Endothelial cell of umbilical vein (primary cell): ENCODE data around the gene KCNJ16. TPM values are rescaled to one million over a fixed set of nuclear protein-coding genes. Genes with fewer than 3 reads are reported as not detected.

ENCODE experiments used
- BruUV-seq: library from RNA; stranded (reverse); fragments of 400-500 nt; replicated peaks from 2 replicates; lab custom pipeline; 2021; lab: Mats Ljungman, UMichigan
- CTCF ChIA-PET: fragments of 300-600, 350-600 bp; sonication (Branson Sonifier 250); formaldehyde crosslinking; loops from one replicate; lab custom pipeline; 2021; ENCODE audit warnings: antibody characterized with exemption, inconsistent platforms; lab: Charles Lee
- POLR2A ChIA-PET: fragments of 300-600, 350-600 bp; sonication (Branson Sonifier 250); formaldehyde crosslinking; loops from one replicate; lab custom pipeline; 2021; ENCODE audit warnings: antibody characterized with exemption, inconsistent platforms; lab: Charles Lee
- DNase-seq: peaks from one replicate; pipeline ENCODE4 v3.0.0-alpha.2; 2011; ENCODE audit warnings: low read depth, low spot score
- FAIRE-seq: peaks from 2 replicates; lab custom pipeline; 2011; peaks lifted over from hg19 to GRCh38; lab: Jason Lieb, UNC
- H2AFZ ChIP-seq: 2 replicates; pipeline ENCODE4 v1.6.0; 2012; ENCODE audit warnings: low read depth, low read length, control low read depth, inconsistent platforms
- H3K27ac ChIP-seq: 2 replicates; pipeline ENCODE4 v1.5.1; 2011; ENCODE audit warnings: low read depth, mild to moderate bottlenecking, control low read depth, low read length, moderate library complexity; ENCODE audit not compliant: insufficient read depth
- H3K27me3 ChIP-seq, 2 experiments: 2 replicates each; pipeline versions ENCODE4 v1.6.0 to v1.6.1; 2011; ENCODE audit warnings: low read length in 2 of 2, mixed read lengths in 1 of 2; ENCODE audit not compliant: control insufficient read depth in 2 of 2, insufficient read depth in 2 of 2
- H3K36me3 ChIP-seq, 2 experiments: 2 replicates in 1 of 2; 3 replicates in 1 of 2; pipeline ENCODE4 v1.5.1; 2011; ENCODE audit warnings: low read length in 2 of 2, mild to moderate bottlenecking in 1 of 2, moderate library complexity in 1 of 2; ENCODE audit not compliant: control insufficient read depth in 2 of 2, insufficient read depth in 2 of 2; ENCODE audit errors: extremely low read depth in 1 of 2
- H3K4me1 ChIP-seq: 3 replicates; pipeline ENCODE4 v1.5.1; 2011; ENCODE audit warnings: mild to moderate bottlenecking, low read length; ENCODE audit not compliant: control insufficient read depth, insufficient read depth; ENCODE audit errors: extremely low read depth
- H3K4me2 ChIP-seq: 2 replicates; pipeline ENCODE4 v1.6.1; 2011; ENCODE audit warnings: low read length, control low read depth, mixed read lengths; ENCODE audit not compliant: insufficient read depth
- H3K4me3 ChIP-seq, 3 experiments: fragments of 200-600 bp in 1 of 3; sonication (generic), shearing (Covaris generic) in 1 of 3; replicated peaks in 1 of 3; 2 replicates each; pipeline ENCODE4 v1.5.1; 2011 to 2016; ENCODE audit warnings: control low read depth in 3 of 3, low read length in 3 of 3, mild to moderate bottlenecking in 2 of 3, inconsistent platforms in 1 of 3, low read depth in 1 of 3, moderate library complexity in 1 of 3; ENCODE audit not compliant: insufficient read depth in 1 of 3
- H3K79me2 ChIP-seq: 2 replicates; pipeline ENCODE4 v1.6.0; 2012; ENCODE audit warnings: low read length, inconsistent platforms; ENCODE audit not compliant: control insufficient read depth, insufficient read depth
- H3K9ac ChIP-seq: replicated peaks from 2 replicates; pipeline ENCODE3; 2011; ENCODE audit warnings: low read length, control low read depth; ENCODE audit not compliant: insufficient read depth; ENCODE audit errors: extremely low read depth
- H3K9me1 ChIP-seq: replicated peaks from 3 replicates; pipeline ENCODE4 v1.6.0; 2011; ENCODE audit warnings: mild to moderate bottlenecking, low read length; ENCODE audit not compliant: control insufficient read depth, insufficient read depth; ENCODE audit errors: extremely low read depth
- H3K9me3 ChIP-seq: replicated peaks from 2 replicates; pipeline ENCODE4 v1.5.1; 2012; ENCODE audit warnings: low read length, inconsistent platforms; ENCODE audit not compliant: control insufficient read depth, insufficient read depth
- H4K20me1 ChIP-seq: replicated peaks from 2 replicates; pipeline ENCODE3; 2011; ENCODE audit warnings: mild to moderate bottlenecking, low read length; ENCODE audit not compliant: control insufficient read depth, insufficient read depth; ENCODE audit errors: extremely low read depth
- CTCF ChIP-seq, 2 donors: IDR thresholded peaks; 1 replicate in 1 of 2; 2 replicates in 1 of 2; pipeline ENCODE4 v1.5.1; 2011; ENCODE audit warnings: low read length in 2 of 2, mild to moderate bottlenecking in 2 of 2, moderate library complexity in 2 of 2, control low read depth in 1 of 2, inconsistent platforms in 1 of 2, low read depth in 1 of 2; ENCODE audit not compliant: insufficient read depth in 1 of 2; ENCODE audit errors: extremely low read depth in 1 of 2
- FOS ChIP-seq: IDR thresholded peaks from 2 replicates; pipeline ENCODE4 v1.6.1; 2011; ENCODE audit warnings: mild to moderate bottlenecking, low read length, moderate library complexity, borderline replicate concordance; ENCODE audit not compliant: insufficient read depth
- GATA2 ChIP-seq: IDR thresholded peaks from 2 replicates; pipeline ENCODE4 v1.7.0; 2011; ENCODE audit warnings: low read depth, mild to moderate bottlenecking, moderate library complexity, mixed read lengths, low read length; ENCODE audit not compliant: insufficient read length, insufficient read depth
- dilution Hi-C: fragments of 300-500 bp; cut with MboI; formaldehyde crosslinking; loops from one replicate; pipeline ENCODE4 v1.15.0; 2019; ENCODE audit warnings: low sequenced_read_pairs; ENCODE audit not compliant: extremely low pct_ligation_motif_present
- intact Hi-C: fragments of 100-400 bp; cut with micrococcal nuclease; formaldehyde crosslinking; loops from one replicate; pipeline ENCODE4 v1.10.0; 2022
- polyA plus RNA-seq, 4 experiments: library from polyadenylated mRNA; depleted of rRNA in 3 of 4; stranded (reverse) in 3 of 4; unstranded in 1 of 4; fragments of >200 nt; gene quantifications; 2 replicates each; pipeline versions ENCODE4 v1.2.1 to v1.2.3, GENCODE V29; 2011 to 2012; ENCODE audit warnings: missing spikeins in 1 of 4
- total RNA-seq: library from RNA; stranded (reverse); gene quantifications from 2 replicates; pipeline ENCODE4 v1.2.3, GENCODE V29; 2021

The KCNJ16 gene
- total and polyA plus RNA-seq, 2 donors (not counting 3 experiments of a cell fraction or from before 2014, with no cell fraction given): 0.07 TPM; not detected in 1

GRCh38 chr17:70181866-70182265 lies 106.8 kb downstream of the KCNJ16 start:
- Histone ChIP-seq H3K4me2 (no peak overlapping the region), H3K4me1 (peaks cover 20% of the 10 kb centered on the region), H3K9ac (no peak overlapping the region), H3K9me3 (no peaks in the 10 kb centered on the region), H3K27ac (no peak overlapping the region), H3K9me1 (no peaks in the 10 kb centered on the region), H3K27me3 (no peaks in the 10 kb centered on the region), H3K4me3 (no peak overlapping the region), H2AFZ (no peak overlapping the region), H3K79me2 (peaks cover 1% of the 10 kb centered on the region), H4K20me1 (no peaks in the 10 kb centered on the region), H3K36me3 (no peaks in the 10 kb centered on the region)
- BruUV-seq: no TSS peak
- DNase-seq (peak; percentile 13), FAIRE-seq (no peak)
- POLR2A ChIA-PET: interaction anchor here (1.2 kb wide), 2 partner anchors 11 to 12 kb away, joined by 3 to 6 read pairs; no protein-coding TSS in a partner anchor
- TF ChIP-seq FOS (peak; percentile 35), GATA2 (no peak)
- dilution Hi-C loops: no loop called here
- intact Hi-C loops: no loop called here
- CTCF ChIA-PET: interaction anchor here (1.0 to 1.3 kb wide), 6 partner anchors 9 to 575 kb away, joined by 3 to 5 read pairs (median 3); no protein-coding TSS in a partner anchor

GRCh38 chr17:70183508-70183907 lies 108.5 kb downstream of the KCNJ16 start:
- Histone ChIP-seq H3K79me2 (no peaks in the 10 kb centered on the region), H3K9ac (no peak overlapping the region), H3K9me1 (no peaks in the 10 kb centered on the region), H3K27ac (no peak overlapping the region), H3K4me3 (no peak overlapping the region), H2AFZ (no peak overlapping the region), H3K4me2 (no peak overlapping the region), H3K36me3 (no peaks in the 10 kb centered on the region), H4K20me1 (no peaks in the 10 kb centered on the region), H3K9me3 (no peaks in the 10 kb centered on the region), H3K27me3 (no peaks in the 10 kb centered on the region), H3K4me1 (peaks cover 20% of the 10 kb centered on the region)
- no peak for TF ChIP-seq CTCF (IDR thresholded peaks at IDR 0.05; ENCODE audit: extremely low read depth in 1 of 2, insufficient read depth in 1 of 2, low read depth in 1 of 2, low read length in 2 of 2)
- no TSS peak for BruUV-seq
- FAIRE-seq: no peak
- CTCF ChIA-PET: no interaction called here
- no peak for DNase-seq
- intact Hi-C loops (no loop called here), dilution Hi-C loops (no loop called here)
- POLR2A ChIA-PET: no interaction called here
